NCI-H146 treated with DMSO at 0.1 percent for 48 hours (cell line): ENCODE results near the gene ERP44.
A peak's percentile ranks its signal among the peaks of the same experiment; 100 is the strongest.
"Not testable (repeated sequence)": the region's sequence is repeated elsewhere in the genome, so short reads cannot be mapped to it uniquely, and the experiment has no call there.

Source experiments
- DNase-seq: peaks from one replicate; lab custom pipeline; 2025; ENCODE audit not compliant: unreplicated experiment; lab: John Stamatoyannopoulos, UW

ERP44 gene

DNA sequence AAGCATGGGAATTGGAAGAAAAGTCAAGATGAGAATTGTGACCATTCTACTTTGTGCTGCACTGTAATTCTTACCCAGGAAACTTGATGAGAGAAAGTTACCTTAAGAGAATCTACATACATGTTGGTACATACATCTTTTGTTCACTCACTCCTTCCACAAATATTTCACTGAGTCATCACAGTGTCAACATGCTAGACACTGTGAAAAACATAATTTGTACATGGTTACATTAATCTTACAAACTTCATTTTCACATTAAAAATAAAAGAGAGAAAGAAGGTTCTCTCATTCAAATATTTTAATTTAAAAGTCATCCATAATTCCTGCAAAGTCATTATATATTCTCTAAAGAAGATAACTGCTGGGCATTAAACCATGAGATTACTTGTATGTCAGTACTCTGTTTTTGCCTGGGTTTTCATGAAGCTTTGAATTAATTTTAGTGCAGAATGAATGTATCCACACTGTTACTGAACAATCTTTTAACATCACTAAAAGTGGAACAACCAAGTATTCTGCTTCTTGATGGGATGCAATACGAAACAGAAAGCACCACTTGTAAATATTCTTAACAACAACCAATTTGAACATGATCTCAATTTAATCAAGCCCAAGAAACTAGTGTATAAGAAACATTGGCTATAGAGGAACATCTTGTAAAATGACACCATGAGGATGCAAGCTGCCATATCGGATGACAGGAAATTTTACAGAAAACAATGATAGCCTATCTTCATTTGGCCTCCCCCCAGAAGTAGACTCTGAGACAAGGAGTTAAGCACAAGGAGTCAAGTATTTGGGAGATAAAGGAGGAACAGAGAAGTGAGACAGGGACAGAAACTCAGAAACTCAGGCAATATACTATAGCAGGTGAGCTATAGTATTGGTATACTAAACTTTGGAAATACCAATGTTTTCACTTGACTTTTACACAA is 28.4 kb downstream of the ERP44 start:
- DNase-seq: no peak

DNA sequence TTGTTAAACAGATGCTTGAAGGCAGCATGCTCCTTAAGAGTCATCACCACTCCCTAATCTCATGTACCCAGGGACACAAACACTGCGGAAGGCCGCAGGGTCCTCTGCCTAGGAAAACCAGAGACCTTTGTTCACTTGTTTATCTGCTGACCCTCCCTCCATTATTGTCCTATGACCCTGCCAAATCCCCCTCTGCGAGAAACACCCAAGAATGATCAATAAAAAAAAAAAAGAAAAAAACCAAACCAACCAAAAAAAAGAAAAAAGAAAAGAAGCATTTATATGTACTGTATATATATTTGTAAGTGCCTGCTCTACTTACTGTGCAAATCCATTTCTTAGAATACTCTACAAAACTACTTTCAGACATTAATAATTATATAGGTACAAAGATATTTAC is 29.7 kb downstream of the ERP44 start:
- DNase-seq: not testable (repeated sequence)

DNA sequence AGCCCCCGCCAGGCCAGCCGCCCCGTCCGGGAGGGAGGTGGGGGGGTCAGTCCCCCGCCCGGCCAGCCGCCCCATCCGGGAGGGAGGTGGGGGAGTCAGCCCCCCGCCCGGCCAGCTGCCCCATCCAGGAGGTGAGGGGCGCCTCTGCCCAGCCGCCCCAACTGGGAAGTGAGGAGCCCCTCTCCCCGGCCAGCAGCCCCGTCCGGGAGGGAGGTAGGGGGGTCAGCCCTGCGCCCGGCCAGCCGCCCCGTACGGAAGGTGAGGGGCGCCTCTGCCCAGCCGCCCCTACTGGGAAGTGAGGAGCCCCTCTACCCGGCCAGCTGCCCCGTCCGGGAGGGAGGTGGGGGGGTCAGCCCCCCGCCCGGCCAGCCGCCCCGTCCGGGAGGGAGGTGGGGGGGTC is 30.8 kb downstream of the ERP44 start:
- DNase-seq: not testable (repeated sequence)

DNA sequence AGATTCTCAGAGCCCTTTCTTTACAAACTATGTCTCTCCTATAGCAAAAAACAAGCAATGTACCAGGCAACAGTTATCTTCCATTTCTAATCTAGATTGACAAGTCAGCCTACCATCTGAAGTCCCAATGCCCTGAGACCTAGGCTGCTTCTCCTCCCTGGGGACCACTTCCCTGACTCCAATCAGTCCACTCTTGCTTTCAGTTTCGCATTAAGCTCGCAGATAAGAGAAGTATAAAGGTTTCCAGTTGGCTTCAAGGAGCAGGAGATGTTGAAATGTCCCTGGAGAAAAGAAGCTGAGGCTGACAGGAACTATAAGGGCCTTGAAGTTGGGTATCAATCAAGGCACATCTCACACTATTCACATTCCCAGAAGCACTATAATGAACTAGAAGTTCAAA is 32.3 kb downstream of the ERP44 start:
- DNase-seq: no peak

DNA sequence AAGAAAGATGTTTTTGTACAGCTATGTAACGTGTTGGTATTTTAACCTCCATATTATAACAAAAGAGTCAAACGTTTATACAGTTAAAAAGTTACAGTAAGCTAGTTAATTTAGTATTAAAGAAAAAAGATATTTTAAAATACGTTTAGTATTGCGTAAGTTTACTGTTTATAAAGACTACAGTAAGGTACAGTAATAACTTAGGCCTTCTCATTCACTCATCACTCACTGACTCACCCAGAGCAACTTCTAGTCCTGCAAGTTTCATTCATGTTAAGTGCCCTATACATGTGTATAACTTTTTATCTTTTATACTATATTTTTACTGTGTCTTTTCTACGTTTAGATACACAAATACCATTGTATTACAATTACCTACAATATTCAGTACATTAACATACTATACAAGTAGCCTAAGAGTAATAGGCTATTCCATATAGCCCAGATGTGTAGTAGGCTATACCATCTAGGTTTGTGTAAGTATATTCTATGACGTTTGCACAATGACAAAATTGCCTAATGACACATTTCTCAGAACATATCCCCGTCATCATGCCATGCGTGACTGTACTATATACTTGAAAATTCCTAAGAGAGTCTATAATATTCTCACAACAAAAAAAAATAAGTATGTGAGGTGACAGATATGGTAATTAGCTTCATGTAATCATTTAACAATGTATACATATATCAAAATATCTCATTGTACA is 33.8 kb downstream of the ERP44 start:
- no peak for DNase-seq

DNA sequence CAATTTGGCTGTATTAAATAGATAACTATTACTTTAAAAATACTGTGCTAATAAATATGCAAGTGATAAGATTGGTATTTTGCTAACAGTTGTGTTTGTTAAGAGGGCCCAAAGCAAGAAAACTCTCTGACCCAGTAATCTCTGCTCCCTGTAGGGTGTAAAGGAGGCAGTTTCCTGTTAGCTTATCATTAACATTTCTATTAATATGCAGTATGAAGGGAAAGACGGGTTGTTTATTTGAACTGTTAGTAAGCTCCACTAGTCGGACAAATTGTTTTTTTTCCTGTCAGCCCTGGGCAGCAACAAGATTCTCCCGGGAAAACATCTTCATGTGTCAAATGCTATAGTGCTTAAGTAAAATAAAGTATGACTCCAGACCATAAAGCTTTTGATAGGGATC is 35.6 kb downstream of the ERP44 start:
- no peak for DNase-seq

DNA sequence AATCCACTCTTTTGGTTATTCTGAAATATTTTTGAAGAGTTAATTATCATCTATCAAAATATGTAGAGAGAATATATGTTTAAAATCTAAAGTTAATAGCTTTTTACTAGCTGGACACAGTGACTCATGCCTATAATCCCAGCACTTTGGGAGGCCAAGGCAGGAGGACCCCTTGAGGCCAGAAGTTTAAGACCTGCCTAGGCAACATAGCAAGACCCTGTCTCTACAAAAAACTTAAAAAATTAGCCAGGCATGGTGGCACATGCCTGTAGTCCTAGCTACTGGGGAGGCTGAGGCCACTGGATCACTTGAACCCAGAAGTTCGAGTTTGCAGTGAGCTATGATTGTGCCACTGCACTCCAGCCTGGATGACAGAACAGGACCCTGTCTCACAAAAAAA is 36.1 kb downstream of the ERP44 start:
- DNase-seq: not testable (repeated sequence)

DNA sequence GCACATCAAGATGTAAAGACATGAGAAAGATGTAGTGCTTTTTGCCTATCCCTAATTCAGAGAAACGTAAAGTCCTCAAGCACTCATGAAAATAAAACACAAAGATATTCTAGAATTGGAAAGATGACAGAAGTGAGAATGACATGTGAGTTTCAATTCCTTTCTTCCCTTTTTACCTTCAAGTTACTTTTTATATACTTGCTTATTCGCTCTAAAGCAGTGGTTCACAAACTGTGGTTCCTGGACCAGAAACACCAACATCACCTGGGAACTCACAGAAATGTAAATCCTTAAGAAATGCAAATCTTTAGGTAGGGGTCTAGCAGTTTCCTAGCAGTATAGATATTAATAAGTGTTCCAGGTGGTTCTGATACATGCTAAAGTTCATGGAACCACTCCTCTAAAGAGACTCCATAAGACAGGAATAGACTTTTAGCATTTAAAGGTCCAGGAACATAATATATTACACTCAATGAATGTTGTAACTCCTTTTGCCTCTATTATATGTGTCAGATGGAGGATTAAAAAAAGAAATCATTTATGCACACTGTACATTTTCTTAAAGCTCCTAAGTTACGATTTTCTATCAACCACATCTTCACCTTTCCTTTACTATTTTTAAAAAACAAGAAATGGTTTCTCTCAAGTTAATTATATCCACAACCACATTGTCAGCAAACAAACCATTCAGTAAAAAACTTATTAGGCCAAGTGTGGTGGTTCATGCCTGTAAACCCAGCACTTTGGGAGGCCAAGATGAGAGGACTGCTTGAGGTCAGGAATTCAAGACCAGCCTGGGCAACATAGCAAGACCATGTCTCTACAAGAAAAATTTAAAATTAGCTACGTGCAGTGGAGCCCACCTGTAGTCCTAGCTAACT is 39.9 kb downstream of the ERP44 start:
- no peak for DNase-seq

DNA sequence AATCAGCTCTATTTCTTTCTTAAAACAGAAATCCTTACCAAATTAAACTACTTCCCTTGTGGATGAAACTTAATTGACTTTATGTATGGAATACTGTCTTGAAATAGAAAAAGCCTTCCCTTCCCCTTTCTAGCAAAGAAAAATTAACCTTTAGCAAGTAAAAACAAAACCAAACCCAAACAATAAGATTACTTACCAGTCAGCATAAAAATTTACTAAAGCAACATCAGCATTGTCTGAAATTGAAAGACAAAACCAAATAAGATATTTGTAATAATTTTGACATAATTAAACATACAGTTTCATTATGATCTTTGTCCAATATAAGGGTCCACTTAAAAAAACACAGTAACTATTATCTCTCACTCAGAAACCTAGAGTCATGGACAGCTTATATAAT is 41.2 kb downstream of the ERP44 start:
- DNase-seq: no peak

DNA sequence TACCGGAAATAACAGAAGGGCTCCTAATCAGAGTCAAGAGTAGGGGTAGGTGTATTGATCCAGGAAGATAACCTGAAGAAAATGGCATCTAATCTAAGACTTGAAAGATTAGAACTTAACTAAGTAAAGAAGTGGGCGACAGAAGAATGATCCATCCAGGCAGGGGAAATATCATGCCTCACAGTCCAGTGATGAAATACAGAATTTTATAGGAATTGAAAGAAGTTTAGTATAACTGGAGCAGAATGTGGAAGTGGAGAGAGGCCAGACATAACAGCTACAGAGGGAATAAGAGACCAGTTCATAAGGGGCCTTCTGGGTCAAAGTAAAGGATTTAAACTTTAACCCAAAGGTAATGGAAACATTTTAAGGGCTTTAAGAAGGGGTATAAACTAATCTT is 42.2 kb downstream of the ERP44 start:
- DNase-seq: no peak

DNA sequence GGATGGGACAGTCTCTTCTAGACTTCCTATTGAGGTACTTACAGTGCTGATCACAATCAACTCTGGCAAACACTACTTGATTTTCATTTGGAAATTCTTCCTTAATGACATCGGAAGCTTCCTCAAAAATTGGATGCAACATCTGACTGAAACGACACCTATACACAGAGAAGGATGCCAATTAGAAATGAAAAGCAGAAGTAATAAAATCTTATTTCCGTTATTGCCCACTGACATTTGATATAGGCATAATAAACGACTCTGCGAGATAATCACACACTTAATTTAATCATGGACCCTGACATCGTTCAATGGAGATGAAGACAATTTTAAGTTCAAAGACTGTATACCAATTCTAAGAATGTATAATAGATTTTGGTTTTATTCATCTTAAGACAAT is 46.4 kb downstream of the ERP44 start:
- DNase-seq: no peak

DNA sequence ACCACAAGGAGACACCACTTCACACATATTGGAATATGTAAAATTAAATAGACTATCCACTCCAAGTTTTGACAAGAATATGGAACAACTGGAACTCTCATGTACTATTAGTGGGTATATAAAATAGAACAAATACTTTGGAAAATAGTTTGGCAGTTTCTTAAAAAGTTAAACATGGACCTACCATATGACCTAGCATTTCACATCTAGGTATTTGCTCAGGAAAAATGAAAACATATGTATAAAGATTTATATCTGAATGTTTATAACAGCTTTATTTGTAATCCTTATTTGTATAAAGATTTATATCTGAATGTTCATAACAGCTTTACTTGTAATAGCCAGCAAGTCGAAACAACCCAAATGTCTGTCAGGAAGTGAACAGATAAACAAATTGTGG is 49.2 kb downstream of the ERP44 start:
- DNase-seq: no peak

DNA sequence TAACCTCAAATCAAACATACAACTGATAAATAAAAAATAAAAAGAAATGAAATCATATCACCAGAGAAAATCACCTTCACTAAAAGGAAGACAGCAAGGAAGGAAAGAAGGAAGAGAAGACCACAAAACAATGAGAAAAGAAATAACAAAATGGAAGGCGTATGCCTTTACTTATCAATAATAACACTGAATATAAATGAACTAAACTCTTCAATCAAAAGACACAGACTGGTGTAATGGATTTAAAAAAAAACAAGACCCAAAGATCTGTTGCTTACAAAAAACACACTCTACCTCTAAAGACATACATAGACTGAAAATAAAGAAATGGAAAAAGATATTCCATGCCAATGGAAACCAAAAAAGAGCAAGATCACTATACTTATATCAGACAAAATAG is 60.3 kb downstream of the ERP44 start:
- DNase-seq: no peak

DNA sequence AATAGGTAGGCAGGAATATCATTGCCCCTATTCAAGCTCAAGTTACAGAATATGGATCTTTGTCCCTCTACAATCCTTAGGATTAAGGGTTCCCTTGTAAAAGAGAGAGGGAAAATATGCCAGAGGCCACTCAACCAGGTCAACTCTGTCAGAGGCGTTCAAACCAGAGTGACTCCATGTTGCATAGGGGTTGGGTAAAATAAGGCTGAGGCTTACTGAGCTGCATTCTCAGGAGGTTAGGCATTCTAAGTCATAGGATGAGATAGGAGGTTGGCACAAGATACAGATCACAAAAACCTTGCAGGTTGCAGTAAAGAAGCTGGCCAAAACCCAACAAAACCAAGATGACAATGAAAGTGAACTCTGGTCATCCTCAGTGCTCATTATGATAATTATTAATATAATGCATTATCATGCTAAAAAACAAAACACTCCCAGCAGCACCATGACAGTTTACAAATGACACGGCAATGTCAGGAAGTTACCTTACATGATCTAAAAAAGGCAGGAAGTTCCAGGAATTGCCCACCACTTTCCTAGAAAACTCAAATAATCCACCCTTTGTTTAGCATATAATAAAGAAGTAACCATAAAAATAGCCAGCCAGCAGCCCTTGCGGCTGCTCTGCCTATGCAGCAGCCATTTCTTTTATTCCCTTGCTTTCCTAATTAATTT is 64.8 kb downstream of the ERP44 start:
- no peak for DNase-seq

DNA sequence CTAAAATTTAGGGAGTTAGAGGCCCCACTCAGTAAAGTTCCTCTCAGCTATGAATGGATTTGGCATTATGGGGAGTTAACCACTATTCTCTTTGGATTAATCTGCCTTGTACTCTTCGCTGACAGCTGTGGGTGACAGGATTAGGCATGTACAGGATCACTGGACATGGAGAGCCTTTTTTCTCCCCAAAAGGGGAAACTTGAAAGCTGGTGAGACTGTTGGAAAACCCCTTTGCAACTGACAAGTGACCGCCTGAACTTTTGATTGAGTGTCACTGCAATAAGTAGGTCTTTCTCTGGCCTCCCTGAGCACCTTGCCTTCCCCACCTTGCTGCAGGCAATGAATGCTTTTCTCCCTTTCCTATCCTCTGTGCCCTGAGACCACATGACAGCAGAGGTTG is 68.3 kb downstream of the ERP44 start:
- DNase-seq: no peak

DNA sequence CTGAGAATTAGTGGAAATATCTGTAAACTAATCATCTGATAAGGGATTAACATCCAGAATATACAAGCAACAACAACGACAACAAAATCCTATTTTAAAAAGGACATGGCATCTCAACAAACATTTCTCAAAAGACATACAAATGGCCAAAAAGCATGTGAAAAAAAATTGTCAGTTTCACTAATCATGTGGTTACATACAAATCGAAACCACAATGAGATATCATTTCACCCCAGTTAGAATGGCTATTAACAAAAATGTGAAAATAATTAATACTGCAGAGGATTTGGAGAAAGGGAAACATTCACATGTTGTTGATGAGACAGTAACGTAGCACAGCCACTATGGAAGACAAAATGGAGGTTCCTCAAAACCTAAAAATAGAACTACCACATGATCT is 69.5 kb downstream of the ERP44 start:
- no peak for DNase-seq

DNA sequence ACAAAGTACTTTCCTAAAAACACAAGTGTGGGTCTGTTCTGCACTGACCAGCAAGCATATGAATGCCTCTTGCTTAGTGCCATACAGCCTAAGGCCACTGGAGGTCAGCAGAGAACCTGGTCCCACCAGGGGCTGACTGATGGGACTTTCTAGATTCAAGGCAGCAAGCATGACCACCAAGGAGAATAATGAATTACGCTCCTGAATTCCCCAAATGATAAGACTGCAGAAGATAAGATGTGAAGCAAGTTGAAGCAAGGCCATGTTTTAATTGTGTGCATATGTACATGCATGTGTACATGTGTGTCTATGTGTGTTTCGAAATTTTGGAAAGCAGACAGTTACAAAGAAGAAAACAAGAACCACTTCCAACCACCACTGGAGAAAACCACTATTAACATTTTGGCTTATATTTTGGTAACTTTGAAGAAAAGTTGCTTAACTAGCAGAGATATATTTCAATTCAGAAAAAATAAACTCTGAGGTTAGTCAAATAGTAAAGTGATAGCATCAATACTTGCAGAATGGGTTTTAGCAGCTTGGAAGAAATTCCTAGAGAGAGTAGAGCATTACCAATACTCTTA is 70.5 kb downstream of the ERP44 start:
- peak; percentile 23 for DNase-seq

DNA sequence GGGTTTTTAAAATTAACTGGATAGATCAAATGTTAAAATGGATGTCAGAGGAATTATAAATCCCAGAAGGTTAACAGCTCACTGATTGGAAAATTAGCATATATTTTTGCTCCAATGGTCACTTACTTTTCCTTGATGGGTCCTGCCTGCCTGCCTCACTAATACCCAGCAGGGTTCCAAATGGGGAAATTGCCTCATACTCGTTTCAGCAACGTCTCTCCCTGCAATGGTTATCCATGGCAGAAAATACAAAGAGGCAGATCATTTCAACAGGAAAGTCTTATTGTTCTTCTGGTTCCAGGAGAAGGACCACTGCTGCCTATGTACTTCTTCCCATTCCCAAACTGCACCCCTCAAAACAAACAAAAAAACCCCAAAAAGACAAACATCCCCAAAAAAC is 71.3 kb downstream of the ERP44 start:
- DNase-seq: no peak

DNA sequence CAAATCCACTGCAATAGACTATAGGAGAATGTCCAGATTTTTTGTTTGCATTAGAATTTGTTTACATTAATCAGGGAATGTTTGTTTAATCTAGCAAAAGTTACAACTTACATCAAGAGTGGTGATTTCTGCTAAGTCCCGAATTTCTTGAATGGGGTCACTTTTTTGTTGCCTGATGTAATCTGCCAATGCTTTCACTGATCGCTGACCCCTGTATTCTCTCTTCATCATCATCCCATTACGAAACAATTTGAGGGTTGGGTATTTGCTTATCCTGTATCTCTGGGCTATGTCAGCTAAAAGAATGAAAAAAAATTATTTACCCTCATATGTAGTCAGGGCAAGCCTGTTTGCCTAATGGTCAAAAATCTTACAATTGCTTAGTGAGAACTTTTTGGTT is 76.9 kb downstream of the ERP44 start:
- no peak for DNase-seq

DNA sequence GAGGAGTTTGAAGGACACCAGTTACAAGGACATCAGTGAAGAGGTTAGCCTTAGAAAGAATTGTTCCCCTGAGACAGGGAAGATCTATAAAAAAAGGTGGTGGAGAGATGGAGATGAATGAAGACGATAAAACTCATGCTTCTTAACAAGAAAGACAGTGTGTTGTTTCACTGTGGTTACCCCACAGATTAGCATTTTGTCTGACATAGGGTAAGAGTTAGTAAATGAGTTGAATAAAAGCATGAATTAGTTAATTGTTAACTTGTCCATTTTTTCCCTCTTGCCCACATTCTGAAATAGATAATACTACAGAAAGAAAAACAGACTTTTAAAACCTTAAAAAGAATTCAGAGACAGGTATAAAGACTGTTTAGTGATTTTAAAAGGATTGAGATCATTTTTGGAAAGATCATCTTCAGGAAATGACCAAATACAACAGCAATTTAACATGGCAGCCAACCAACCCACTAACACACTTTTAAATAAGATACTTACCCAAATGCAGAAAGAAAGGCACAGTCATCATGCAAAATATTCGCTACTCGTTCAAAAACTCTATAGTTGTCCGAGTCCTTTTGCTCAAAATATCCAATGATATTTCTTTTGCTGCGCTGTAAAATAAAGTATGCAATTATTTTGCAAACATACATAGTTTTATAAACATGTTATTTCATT is 78.5 kb downstream of the ERP44 start:
- DNase-seq: no peak
